Ishikawa (cell line): ENCODE measurements around the gene RNF157.

Source experiments
- CEBPB ChIP-seq: IDR thresholded peaks from 2 replicates; pipeline ENCODE4 v1.6.1; 2012
- CREB1 ChIP-seq: IDR thresholded peaks from 2 replicates; pipeline ENCODE4 v1.6.1; 2012; ENCODE audit warnings: low read depth
- EGR1 ChIP-seq: IDR thresholded peaks from 2 replicates; pipeline ENCODE4 v1.6.1; 2012
- EP300 ChIP-seq: IDR thresholded peaks from 2 replicates; pipeline ENCODE4 v1.6.1; 2012; ENCODE audit warnings: borderline replicate concordance
- FOXM1 ChIP-seq: IDR thresholded peaks from 2 replicates; pipeline ENCODE4 v1.6.1; 2012; ENCODE audit warnings: low read depth, borderline replicate concordance
- NFIC ChIP-seq: IDR thresholded peaks from 2 replicates; pipeline ENCODE4 v1.6.1; 2012
- RAD21 ChIP-seq: IDR thresholded peaks from 2 replicates; pipeline ENCODE4 v1.6.1; 2012; ENCODE audit warnings: low read depth
- TAF1 ChIP-seq: IDR thresholded peaks from 2 replicates; pipeline ENCODE4 v1.6.1; 2012; ENCODE audit warnings: low read depth, mild to moderate bottlenecking
- TCF12 ChIP-seq: IDR thresholded peaks from 2 replicates; pipeline ENCODE4 v1.6.1; 2012; ENCODE audit warnings: low read depth
- TEAD4 ChIP-seq: IDR thresholded peaks from 2 replicates; pipeline ENCODE4 v1.6.1; 2012
- YY1 ChIP-seq: IDR thresholded peaks from 2 replicates; pipeline ENCODE4 v1.6.1; 2012; ENCODE audit warnings: low read depth
- ZBTB7A ChIP-seq: IDR thresholded peaks from 2 replicates; pipeline ENCODE4 v1.6.1; 2012; ENCODE audit warnings: low read depth
- TF ChIP-seq, protein P1 (sequence below): IDR thresholded peaks from 2 replicates; pipeline ENCODE4 v1.6.1; 2012
- TF ChIP-seq, protein P2 (sequence below): IDR thresholded peaks from 2 replicates; pipeline ENCODE4 v1.6.1; 2012; ENCODE audit warnings: low read depth, mild to moderate bottlenecking
- TF ChIP-seq, protein P3 (sequence below): IDR thresholded peaks from 2 replicates; pipeline ENCODE4 v1.6.1; 2012

Gene RNF157

DNA sequence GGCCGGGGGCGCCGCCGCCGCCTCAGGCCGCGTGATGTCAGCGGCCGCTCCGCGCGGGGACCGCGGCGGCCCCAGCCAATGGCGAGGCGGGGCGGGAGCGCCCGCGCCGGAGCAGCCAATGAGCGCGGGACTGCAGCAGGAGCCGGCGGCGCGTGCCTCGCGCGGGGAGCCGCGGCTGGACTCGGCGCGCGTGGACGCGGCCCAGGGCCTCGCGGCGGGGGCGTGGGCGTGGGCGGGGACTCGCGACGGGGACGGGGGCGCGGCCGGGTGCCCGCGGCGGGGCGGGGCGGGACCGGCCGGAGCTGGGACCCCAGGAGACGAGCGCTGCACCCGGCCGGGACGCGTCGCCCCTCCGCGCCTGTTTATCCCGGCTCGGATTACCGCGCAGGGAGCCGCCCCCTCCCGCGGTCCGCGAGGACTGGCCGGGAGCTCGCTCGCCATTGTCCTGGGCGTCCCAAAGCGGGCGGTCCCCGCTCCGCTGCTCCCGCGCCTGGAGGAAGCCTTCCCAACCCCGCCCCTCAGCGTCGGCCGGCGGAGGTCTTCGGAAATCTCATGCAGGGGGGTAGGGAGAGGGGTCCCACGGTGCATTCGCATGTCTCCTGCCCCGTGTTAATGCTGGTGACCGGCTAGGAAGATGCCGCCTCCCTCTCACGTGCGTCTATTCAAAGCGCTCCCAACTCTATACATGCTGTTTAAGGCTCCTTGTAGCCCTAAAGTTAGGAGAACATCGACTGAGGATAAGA is at the start of gene RNF157:
Gene RNF157, minus strand, starts transcription at position 33 of the 743 bp plus-strand sequence. CDS start 253 bp downstream, outside the sequence.
- TF ChIP-seq FOXM1 (no peak), RAD21 (no peak; the same call in 1 of the 2 replicates), TCF12 (peak; percentile 48), YY1 (peak; percentile 77), CEBPB (no peak), NFIC (no peak), CREB1 (no peak), TEAD4 (0 out of 2 replicates have a peak, but pooled peaks have one; percentile 25), EP300 (no peak; the same call in 1 of the 2 replicates), TAF1 (peak; percentile 56; the same call in 1 of the 2 replicates), ZBTB7A (peak; percentile 63; the same call in 1 of the 2 replicates), EGR1 (no peak; the same call in 1 of the 2 replicates)
- TF ChIP-seq, protein P1, sequence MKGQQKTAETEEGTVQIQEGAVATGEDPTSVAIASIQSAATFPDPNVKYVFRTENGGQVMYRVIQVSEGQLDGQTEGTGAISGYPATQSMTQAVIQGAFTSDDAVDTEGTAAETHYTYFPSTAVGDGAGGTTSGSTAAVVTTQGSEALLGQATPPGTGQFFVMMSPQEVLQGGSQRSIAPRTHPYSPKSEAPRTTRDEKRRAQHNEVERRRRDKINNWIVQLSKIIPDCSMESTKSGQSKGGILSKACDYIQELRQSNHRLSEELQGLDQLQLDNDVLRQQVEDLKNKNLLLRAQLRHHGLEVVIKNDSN, result 0 out of 2 replicates have a peak, but pooled peaks have one; percentile 2
- TF ChIP-seq, protein P2, sequence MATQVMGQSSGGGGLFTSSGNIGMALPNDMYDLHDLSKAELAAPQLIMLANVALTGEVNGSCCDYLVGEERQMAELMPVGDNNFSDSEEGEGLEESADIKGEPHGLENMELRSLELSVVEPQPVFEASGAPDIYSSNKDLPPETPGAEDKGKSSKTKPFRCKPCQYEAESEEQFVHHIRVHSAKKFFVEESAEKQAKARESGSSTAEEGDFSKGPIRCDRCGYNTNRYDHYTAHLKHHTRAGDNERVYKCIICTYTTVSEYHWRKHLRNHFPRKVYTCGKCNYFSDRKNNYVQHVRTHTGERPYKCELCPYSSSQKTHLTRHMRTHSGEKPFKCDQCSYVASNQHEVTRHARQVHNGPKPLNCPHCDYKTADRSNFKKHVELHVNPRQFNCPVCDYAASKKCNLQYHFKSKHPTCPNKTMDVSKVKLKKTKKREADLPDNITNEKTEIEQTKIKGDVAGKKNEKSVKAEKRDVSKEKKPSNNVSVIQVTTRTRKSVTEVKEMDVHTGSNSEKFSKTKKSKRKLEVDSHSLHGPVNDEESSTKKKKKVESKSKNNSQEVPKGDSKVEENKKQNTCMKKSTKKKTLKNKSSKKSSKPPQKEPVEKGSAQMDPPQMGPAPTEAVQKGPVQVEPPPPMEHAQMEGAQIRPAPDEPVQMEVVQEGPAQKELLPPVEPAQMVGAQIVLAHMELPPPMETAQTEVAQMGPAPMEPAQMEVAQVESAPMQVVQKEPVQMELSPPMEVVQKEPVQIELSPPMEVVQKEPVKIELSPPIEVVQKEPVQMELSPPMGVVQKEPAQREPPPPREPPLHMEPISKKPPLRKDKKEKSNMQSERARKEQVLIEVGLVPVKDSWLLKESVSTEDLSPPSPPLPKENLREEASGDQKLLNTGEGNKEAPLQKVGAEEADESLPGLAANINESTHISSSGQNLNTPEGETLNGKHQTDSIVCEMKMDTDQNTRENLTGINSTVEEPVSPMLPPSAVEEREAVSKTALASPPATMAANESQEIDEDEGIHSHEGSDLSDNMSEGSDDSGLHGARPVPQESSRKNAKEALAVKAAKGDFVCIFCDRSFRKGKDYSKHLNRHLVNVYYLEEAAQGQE, result no peak
- TF ChIP-seq, protein P3, sequence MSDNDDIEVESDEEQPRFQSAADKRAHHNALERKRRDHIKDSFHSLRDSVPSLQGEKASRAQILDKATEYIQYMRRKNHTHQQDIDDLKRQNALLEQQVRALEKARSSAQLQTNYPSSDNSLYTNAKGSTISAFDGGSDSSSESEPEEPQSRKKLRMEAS, result peak; percentile 89

DNA sequence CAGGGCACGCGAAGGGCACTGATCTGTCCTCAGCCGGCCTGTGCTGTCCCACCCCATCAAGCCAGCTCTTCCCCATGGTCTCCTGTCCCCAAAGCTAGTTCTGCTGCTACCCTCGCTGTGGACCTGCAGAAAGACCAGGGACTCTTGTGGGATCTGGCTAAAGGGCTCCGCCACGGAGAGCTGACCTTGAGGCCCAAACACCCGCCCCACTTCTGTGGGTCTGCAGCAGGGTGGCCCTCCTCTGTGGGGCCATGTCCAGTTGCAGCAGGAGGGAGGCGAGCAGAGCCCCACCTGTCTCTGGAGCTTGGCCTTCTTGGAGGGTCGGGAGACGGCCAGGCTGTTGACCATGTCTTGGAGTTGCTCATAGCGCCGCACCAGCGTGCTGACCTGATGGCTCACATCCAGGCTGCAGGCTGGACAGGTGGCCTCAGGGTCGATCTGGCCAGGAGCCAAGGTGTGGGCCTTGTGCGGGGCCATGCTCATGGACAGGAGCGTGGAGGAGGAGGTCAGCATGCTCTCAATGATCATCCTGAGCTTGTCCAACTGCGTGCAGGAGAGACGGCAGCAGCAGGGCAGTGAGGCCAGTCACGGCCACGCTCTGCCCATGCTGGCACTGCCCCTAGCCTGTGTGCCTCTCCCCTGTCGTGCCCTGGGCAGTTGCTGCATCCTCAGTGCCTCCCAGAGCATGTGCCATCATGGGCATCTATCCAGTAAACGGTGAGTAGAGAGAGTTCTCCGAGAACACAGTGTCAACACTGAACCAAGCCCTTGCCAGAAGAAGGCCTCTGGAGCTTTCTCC is 41.5 kb upstream of the RNF157 start:
- TF ChIP-seq EP300, result no peak
- no peak for TF ChIP-seq TAF1
- no peak for TF ChIP-seq CREB1
- TF ChIP-seq CEBPB, result no peak
- TF ChIP-seq, protein P1, result no peak
- TF ChIP-seq TEAD4, result no peak
- TF ChIP-seq FOXM1, result no peak
- TF ChIP-seq, protein P3, result no peak

DNA sequence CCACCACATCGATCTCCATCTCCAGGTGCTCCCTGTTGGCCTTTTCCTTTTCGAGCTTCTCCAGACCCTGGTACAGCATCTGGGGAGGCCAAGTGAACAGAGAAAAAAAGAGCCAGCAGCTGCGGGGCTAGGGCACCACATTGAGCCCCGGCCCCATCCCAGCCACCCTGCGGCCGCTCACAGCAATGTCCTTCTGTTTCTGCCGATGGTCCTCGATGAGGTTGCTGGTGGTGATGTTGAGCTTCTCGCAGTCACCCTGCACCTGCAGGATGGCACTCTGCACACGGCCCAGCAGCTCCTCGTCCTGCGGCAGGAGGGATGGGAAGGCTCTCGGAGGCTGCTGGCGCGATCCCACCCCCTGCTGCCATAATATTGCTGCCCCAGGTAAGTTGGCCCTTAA is 40.4 kb upstream of the RNF157 start:
- TF ChIP-seq, protein P2, result no peak
- no peak for TF ChIP-seq TAF1
- no peak for TF ChIP-seq EP300
- no peak for TF ChIP-seq EGR1
- no peak for TF ChIP-seq YY1
- TF ChIP-seq, protein P3, result no peak

DNA sequence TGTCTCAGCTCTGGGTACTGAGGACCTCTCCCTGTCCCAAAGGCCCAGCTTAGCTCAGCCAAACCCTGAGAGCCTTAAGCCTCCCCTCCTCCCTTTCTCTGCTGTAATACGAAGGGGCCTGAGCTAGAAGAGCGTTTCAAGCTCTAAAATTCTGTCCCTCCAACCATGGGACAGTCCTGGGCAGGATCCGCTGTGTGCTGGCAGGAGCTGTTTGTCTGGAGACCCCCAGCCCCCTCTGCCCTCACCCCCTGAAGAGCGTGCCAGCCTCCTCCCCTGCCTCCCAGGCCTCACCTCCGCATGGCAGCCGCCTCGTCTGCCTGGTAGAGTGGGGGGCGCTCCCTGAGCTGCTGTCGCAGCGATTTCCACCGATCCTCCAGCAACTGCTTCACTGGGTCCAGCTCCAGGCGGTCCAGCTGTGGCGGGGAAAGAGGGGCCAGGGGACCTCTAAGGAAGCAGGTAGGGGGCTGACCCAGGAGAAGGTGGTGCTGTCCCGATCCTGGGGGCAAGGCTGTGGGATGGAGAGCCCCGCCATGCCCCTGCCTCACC is 39.5 kb upstream of the RNF157 start:
- TF ChIP-seq NFIC, result no peak

DNA sequence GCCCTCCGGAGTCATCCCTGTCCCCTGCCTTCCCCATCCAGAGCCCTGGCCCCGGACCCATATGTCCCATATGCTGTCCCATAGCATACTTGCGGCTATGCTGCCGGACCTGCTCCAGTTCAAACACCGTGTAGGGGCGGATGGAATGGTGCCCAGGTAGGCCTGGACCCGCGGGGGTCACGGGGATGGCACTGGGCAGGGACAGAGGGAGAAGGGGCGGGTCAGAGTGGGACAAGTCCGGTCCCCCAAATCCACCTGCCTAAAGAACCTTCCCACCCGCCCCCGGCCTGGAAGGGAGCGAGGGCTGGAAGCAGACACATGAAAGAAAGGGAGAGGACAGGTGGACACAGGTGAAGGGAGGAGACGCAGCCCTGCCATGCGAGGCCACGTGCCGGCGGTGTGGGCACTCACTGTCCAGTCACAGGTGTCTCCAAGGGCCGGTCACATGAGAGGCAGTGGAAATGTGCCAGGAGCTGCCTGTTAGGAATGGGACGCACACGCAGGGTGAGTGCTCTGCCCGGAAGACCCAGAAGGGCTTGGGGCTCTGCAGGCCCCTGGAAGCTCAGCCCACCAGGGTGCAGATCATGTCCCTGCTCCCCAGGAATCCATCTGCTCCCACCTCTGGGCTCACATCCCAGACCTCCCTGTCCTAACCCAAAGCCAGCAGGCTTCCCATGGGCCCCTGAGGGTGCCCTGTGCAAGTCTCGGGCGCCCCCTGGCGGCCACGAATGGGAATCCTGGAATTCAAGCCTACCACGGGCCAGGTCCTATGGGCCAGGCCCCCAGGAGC is 38.9 kb upstream of the RNF157 start:
- TF ChIP-seq FOXM1, result no peak
- no peak for TF ChIP-seq ZBTB7A
- TF ChIP-seq NFIC, result no peak
- no peak for TF ChIP-seq EP300
- peak; percentile 93 for TF ChIP-seq RAD21
- no peak for TF ChIP-seq CREB1
- TF ChIP-seq, protein P2, result 0 out of 2 replicates have a peak, but pooled peaks have one; percentile 15
- no peak for TF ChIP-seq YY1
- no peak for TF ChIP-seq EGR1
- 0 out of 2 replicates have a peak, but pooled peaks have one; percentile 25 for TF ChIP-seq TCF12
- TF ChIP-seq, protein P3, result peak; percentile 74
- TF ChIP-seq, protein P1, result peak; percentile 70
- TF ChIP-seq CEBPB, result no peak
- TF ChIP-seq TAF1, result no peak
- TF ChIP-seq TEAD4, result peak; percentile 68
